Measurements from ENCODE around the gene PHACTR1.

GRCh38 chr6:13044896-13045295, 328.3 kb downstream of the PHACTR1 start:
- TF ChIP-seq CTCF (IDR thresholded peaks at IDR 0.05; ENCODE audit: low read depth, low read length), result no peak
- TF ChIP-seq EZH2phosphoT487 (IDR thresholded peaks at IDR 0.05; ENCODE audit: low read depth), result no peak

Measured in OCI-LY3 (cell line).